ENCODE data around the gene MEIS2. TPM values are rescaled to one million over a fixed set of nuclear protein-coding genes. Genes with fewer than 3 reads are reported as not detected.

Gene MEIS2
- total RNA-seq, 1 donor from 2014 or later = 6.0 TPM

DNA sequence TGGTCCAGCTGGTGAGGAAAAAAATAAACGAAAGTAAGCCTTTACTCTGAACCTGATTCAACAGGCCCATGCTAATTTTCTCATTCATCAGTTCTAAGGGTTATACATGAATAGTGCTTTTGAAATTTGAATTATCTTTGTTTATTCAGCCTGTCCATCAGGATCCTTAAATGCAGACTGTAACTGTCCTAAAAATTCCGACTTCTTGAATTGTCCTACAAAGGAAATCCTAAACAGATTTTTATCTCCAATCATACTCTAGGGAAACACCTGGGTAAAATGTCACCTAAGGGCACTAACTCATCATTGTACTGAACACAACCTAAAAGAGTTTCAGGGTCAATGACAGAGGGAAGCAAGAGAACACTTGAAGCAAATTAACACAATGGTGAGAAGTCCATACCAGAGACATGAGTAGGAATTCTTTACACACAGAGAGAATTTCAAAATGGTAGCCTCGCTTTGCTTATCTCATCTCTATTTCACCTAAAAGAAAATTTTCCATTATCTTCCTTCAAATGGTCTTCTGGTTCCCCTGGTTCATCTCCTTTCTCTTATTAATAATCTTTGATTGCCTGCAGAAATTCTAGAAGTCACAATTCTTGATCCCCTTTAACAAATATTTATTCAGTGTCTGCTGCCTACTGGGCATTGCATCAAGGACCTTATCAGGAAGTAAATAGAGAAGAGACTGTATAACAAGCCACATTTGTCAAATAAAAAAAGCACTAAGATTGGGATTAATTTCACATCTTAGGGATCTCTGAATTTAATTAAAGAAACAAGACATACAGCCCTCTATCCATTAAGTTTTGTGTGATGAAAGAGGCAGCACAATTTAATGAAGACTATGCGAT is 182.7 kb downstream of the MEIS2 start:
- Mint-ChIP-seq H3K4me3 (ENCODE audit: unreplicated experiment) (no peak overlapping the region), H3K9me3 (ENCODE audit: unreplicated experiment) (no peaks in the 10 kb centered on the region), H3K27me3 (ENCODE audit: unreplicated experiment) (peaks cover 3% of the 10 kb centered on the region), H3K36me3 (ENCODE audit: unreplicated experiment) (no peaks in the 10 kb centered on the region), H3K27ac (ENCODE audit: unreplicated experiment) (no peak overlapping the region), H3K4me1 (ENCODE audit: low read depth, unreplicated experiment) (peaks cover 3% of the 10 kb centered on the region)
- TF ChIP-seq, protein P1, sequence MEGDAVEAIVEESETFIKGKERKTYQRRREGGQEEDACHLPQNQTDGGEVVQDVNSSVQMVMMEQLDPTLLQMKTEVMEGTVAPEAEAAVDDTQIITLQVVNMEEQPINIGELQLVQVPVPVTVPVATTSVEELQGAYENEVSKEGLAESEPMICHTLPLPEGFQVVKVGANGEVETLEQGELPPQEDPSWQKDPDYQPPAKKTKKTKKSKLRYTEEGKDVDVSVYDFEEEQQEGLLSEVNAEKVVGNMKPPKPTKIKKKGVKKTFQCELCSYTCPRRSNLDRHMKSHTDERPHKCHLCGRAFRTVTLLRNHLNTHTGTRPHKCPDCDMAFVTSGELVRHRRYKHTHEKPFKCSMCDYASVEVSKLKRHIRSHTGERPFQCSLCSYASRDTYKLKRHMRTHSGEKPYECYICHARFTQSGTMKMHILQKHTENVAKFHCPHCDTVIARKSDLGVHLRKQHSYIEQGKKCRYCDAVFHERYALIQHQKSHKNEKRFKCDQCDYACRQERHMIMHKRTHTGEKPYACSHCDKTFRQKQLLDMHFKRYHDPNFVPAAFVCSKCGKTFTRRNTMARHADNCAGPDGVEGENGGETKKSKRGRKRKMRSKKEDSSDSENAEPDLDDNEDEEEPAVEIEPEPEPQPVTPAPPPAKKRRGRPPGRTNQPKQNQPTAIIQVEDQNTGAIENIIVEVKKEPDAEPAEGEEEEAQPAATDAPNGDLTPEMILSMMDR (IDR thresholded peaks at IDR 0.05; ENCODE audit: partially characterized antibody, unreplicated experiment) = no peak
- DNase-seq = no peak

DNA sequence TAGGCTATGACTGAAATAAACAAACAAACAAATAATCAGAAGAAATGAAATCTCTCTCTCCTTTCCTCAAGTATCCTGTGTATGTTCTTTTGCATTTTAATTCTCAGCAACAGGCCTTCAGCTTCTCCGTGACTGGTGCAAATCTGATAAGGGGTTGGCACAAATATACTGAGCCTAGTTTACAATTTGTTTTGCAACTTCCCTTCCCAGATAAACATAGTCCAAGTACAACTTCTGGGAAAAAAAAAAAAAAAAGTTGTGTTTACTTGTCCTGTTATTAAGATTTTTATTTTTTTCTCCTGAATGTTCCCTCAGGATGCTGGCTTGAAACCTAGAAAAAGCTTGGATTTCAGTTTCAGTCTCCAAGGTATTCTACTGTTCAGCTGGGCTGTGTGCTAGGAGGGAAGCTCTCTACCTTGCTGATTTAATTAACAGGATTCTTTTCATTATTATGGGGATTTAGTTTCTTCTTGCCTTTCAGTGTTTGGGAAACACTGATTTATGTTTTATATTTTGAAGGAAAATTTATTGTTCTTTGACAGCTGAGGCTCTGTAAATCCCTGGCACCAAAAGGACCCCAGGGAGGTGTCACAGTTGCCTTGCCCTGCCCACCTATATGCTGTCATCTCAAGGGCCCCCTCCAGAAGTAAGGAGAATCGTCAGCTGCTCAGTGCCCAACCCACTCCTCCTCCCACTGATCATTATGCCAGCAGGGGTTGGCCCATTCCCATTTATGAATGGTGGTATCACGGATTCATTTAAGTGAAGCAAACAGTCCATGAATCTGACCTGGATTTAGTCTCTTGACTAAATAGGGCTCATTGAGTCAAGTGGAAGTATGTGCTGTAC is 185.2 kb downstream of the MEIS2 start:
- TF ChIP-seq, protein P1 (IDR thresholded peaks at IDR 0.05; ENCODE audit: partially characterized antibody, unreplicated experiment) = no peak
- H3K27ac Mint-ChIP-seq (ENCODE audit: unreplicated experiment) = no peak overlapping the region

DNA sequence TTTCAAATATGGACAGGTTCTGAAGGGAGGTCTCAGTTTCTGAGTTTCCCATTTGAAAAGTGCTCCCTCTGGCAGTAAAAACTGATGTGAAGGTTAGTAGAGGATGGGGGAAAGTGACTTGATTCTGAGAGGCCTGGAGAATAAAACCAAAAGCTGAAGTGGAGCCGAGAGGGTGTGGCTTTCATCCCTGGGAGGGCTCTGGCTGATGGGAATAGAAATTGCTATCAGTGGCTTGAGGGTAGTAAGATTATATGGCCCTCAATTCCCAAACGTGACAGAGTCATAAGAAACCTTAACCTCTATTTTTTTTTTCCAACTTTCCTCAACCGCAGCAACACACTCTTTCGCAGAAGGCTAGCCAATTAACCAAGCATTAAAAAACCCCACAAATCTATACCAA is 185.9 kb downstream of the MEIS2 start:
- H3K27ac Mint-ChIP-seq (ENCODE audit: unreplicated experiment) = no peak overlapping the region
- no peaks in the 10 kb centered on the region for H3K9me3 Mint-ChIP-seq (ENCODE audit: unreplicated experiment)
- peaks cover 3% of the 10 kb centered on the region for H3K27me3 Mint-ChIP-seq (ENCODE audit: unreplicated experiment)
- H3K36me3 Mint-ChIP-seq (ENCODE audit: unreplicated experiment) = no peaks in the 10 kb centered on the region
- TF ChIP-seq, protein P1 (IDR thresholded peaks at IDR 0.05; ENCODE audit: partially characterized antibody, unreplicated experiment) = no peak
- peaks cover 3% of the 10 kb centered on the region for H3K4me1 Mint-ChIP-seq (ENCODE audit: low read depth, unreplicated experiment)
- DNase-seq = no peak
- H3K4me3 Mint-ChIP-seq (ENCODE audit: unreplicated experiment) = no peak overlapping the region

More for the DNA sequence above, 185.2 kb downstream of the MEIS2 start:
- H3K27me3 Mint-ChIP-seq (ENCODE audit: unreplicated experiment) = peaks cover 3% of the 10 kb centered on the region
- DNase-seq = no peak
- no peak overlapping the region for H3K4me3 Mint-ChIP-seq (ENCODE audit: unreplicated experiment)
- H3K9me3 Mint-ChIP-seq (ENCODE audit: unreplicated experiment) = no peaks in the 10 kb centered on the region
- no peaks in the 10 kb centered on the region for H3K36me3 Mint-ChIP-seq (ENCODE audit: unreplicated experiment)
- H3K4me1 Mint-ChIP-seq (ENCODE audit: low read depth, unreplicated experiment) = peaks cover 3% of the 10 kb centered on the region

DNA sequence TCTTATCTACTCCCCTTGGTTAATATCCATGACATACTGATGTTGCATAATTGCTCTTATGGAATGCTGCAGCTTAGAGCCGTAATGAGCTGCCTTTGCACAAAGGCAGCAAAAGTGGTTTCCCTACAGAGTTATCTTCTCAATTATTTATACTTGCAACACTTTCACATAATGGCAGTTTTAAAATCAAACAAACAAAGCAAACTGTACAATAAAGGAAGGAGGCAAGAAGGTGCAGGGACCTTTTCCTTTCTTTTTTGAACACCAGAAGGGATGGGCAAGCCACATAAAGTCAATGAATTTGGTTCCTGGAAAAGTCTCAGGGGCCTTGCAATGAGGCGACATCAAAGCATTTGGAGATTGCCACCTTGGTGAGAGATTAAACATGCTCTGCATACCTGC is 188.0 kb downstream of the MEIS2 start:
- Mint-ChIP-seq H3K4me3 (ENCODE audit: unreplicated experiment) (no peak overlapping the region), H3K27ac (ENCODE audit: unreplicated experiment) (no peak overlapping the region), H3K9me3 (ENCODE audit: unreplicated experiment) (no peaks in the 10 kb centered on the region), H3K4me1 (ENCODE audit: low read depth, unreplicated experiment) (peaks cover 3% of the 10 kb centered on the region), H3K36me3 (ENCODE audit: unreplicated experiment) (no peaks in the 10 kb centered on the region), H3K27me3 (ENCODE audit: unreplicated experiment) (peaks cover 3% of the 10 kb centered on the region)
- DNase-seq = no peak
- TF ChIP-seq, protein P1 (IDR thresholded peaks at IDR 0.05; ENCODE audit: partially characterized antibody, unreplicated experiment) = no peak
